Psoas muscle (tissue), 8 donors: ENCODE results near the gene GTPBP4. TPM values are rescaled to one million over a fixed set of nuclear protein-coding genes. Genes with fewer than 3 reads are reported as not detected.

Experiments
- ATAC-seq, 4 donors: fragments of 200-7000 bp; cut with Tn5 transposase; one replicate each; pipeline ENCODE4 v1.9.1; 2020; ENCODE audit warnings: moderate library complexity in 3 of 4, mild to moderate bottlenecking in 2 of 4
- DNase-seq, 2 donors: peaks; one replicate each; pipeline ENCODE4 v3.0.0-alpha.2; 2020
- H3K27ac ChIP-seq: fragments of 200-600 bp; one replicate; pipeline ENCODE4 v1.8.0; 2022
- H3K27me3 ChIP-seq, 3 donors: fragments of 200-600 bp in 1 of 3; one replicate each; pipeline versions ENCODE4 v1.6.1 to v1.8.0; 2013 to 2022; ENCODE audit warnings: low read length in 2 of 3, mild to moderate bottlenecking in 2 of 3, moderate library complexity in 1 of 3; ENCODE audit not compliant: insufficient read depth in 3 of 3
- H3K36me3 ChIP-seq, 2 donors: fragments of 200-600 bp in 1 of 2; one replicate each; pipeline versions ENCODE4 v1.6.1 to v1.8.0; 2013 to 2022; ENCODE audit warnings: low read depth in 1 of 2, mild to moderate bottlenecking in 1 of 2, moderate library complexity in 1 of 2; ENCODE audit not compliant: insufficient read depth in 1 of 2
- H3K4me1 ChIP-seq: fragments of 200-600 bp; one replicate; pipeline ENCODE4 v1.8.0; 2022
- H3K4me3 ChIP-seq: fragments of 200-600 bp; one replicate; pipeline ENCODE4 v1.8.0; 2022; ENCODE audit warnings: mild to moderate bottlenecking
- H3K9me3 ChIP-seq: fragments of 200-600 bp; one replicate; pipeline ENCODE4 v1.8.0; 2022
- CTCF ChIP-seq: fragments of 200-600 bp; IDR thresholded peaks from one replicate; pipeline ENCODE4 v1.8.0; 2022; ENCODE audit warnings: antibody characterized with exemption
- WGBS, 3 donors: extraction: QIAGEN DNeasy Blood & Tissue Kit; methylation state at CpG; one replicate each; pipeline versions ENCODE4 v1.1.6 to v1.1.7; 2013; 5-methylcytosine and 5-hydroxymethylcytosine counted together
- intact Hi-C, 2 donors: fragments of 100-400 bp; cut with DNase I; formaldehyde crosslinking; loops; one replicate each; pipeline versions ENCODE4 v1.11.0 to v1.14.2; 2022
- polyA plus RNA-seq, 3 donors: library from polyadenylated mRNA; stranded (reverse); fragments of 200-250 nt; gene quantifications; one replicate each; pipeline ENCODE4 v1.2.3, GENCODE V29; 2013
- total RNA-seq, 4 donors: library from RNA; stranded (reverse); fragmentation: NEBNext Ultra II Directional in 2 of 4; extraction: Animal tissue kit (Norgen Biotek cat#: 25700) in 2 of 4; gene quantifications; one replicate each; pipeline versions ENCODE4 v1.2.1 to v1.2.4, GENCODE V29; 2021 to 2023
- donor health status: healthy with polysubstance abuse.
- donor health status: DM: no; HTN: no; CAD: no; lungs with moderate emphysema.
- donor health status: Bipolar disorder and iron deficiency.
- donor health status: healthy.
- donor health status: DM: yes; HTN: yes; CAD: no.
- donor health status: DM: no; HTN: no; CAD: no.
- donor health status: DM: no; HTN: no; CAD: no.
- donor health status: DM: yes; HTN: yes; CAD: no.

The GTPBP4 gene
- total and polyA plus RNA-seq, 7 donors = 36.3 to 134 (median 70.2) TPM

GRCh38 chr10:1050145-1050544, 61.9 kb downstream of the GTPBP4 start:
- Histone ChIP-seq H3K9me3 (no peaks in the 10 kb centered on the region), H3K27ac (peak overlapping the region; percentile 98), H3K27me3 (no peaks in the 10 kb centered on the region), H3K4me1 (peaks cover 48% of the 10 kb centered on the region), H3K36me3 (peaks cover 3 to 40% of the 10 kb centered on the region in 2 donors), H3K4me3 (peak overlapping the region; percentile 89)
- DNase-seq (no peak), ATAC-seq (no peak)
- no peak for TF ChIP-seq CTCF
- intact Hi-C loops = loop anchor here (5.0 to 10.0 kb wide), 2 partner anchors 115 to 118 kb away; partner anchors contain the start of gene LARP4B (in 2 of the 2)
- WGBS, 3 donors = 40 to 45% (median 43%) methylated on average over 5 of the region's 5 CpGs

- intact Hi-C loops = loop anchor here (5.0 to 10.0 kb wide), 2 partner anchors 116 to 118 kb away; partner anchors contain the start of gene LARP4B (in 2 of the 2)
- no peak for DNase-seq
- Histone ChIP-seq H3K36me3 (peaks cover 3 to 40% of the 10 kb centered on the region in 2 donors), H3K4me3 (peak overlapping the region; percentile 89), H3K27me3 (no peaks in the 10 kb centered on the region), H3K4me1 (peaks cover 47% of the 10 kb centered on the region), H3K9me3 (no peaks in the 10 kb centered on the region), H3K27ac (peak overlapping the region; percentile 98)
- 70 to 80% (median 72%) methylated on average over 4 of the region's 4 CpGs for WGBS, 3 donors
- TF ChIP-seq CTCF = no peak
- no peak for ATAC-seq
These were observed 62.3 kb downstream of the GTPBP4 start for GRCh38 chr10:1050554-1050953.

GRCh38 chr10:1054684-1055083, 66.5 kb downstream of the GTPBP4 start:
- intact Hi-C loops = loop anchor here (5.0 to 10.0 kb wide), 3 partner anchors 67 to 122 kb away; partner anchors contain the start of genes GTPBP4 (in 2 of the 2) and LARP4B (in 2 of the 2)
- Histone ChIP-seq H3K36me3 (peaks cover 3 to 46% of the 10 kb centered on the region in 2 donors), H3K4me3 (peak overlapping the region; percentile 96), H3K4me1 (peaks cover 54% of the 10 kb centered on the region), H3K27ac (peak overlapping the region; percentile 100), H3K9me3 (no peaks in the 10 kb centered on the region), H3K27me3 (no peaks in the 10 kb centered on the region)
- ATAC-seq = no peak
- no peak for TF ChIP-seq CTCF
- 35 to 49% (median 42%) methylated on average over 6 of the region's 6 CpGs for WGBS, 3 donors
- no peak for DNase-seq

GRCh38 chr10:1056326-1057105, 68.3 kb downstream of the GTPBP4 start, which contains the start of gene WDR37:
Gene WDR37, plus strand, starts transcription at chr10:1056385. Its CDS starts 15,771 bp downstream, at chr10:1072156.
- H3K27ac ChIP-seq = peak within 1 kb of the TSS; percentile 100
- WGBS, 3 donors = 0 to 1% (median 0%) methylated on average over 81 to 87 of the region's 87 CpGs
- H3K4me3 ChIP-seq = peak within 1 kb of the TSS; percentile 96
- no peaks in the 10 kb centered on the region for H3K9me3 ChIP-seq
- peaks cover 50% of the 10 kb centered on the region for H3K4me1 ChIP-seq
- H3K27me3 ChIP-seq = no peaks in the 10 kb centered on the region
- no peak for TF ChIP-seq CTCF
- intact Hi-C loops = loop anchor here (5.0 to 10.0 kb wide), 2 partner anchors 69 to 122 kb away; partner anchors contain the start of genes GTPBP4 (in 2 of the 2) and LARP4B (in 1 of the 2)
- peaks cover 3 to 35% of the 10 kb centered on the region in 2 donors for H3K36me3 ChIP-seq
- ATAC-seq = peak; percentile 96 to 97 (median 96)
- DNase-seq = peak; percentile 91 to 95
